NCI-H460 (cell line): ENCODE data around the gene RGS6. TPM values are rescaled to one million over a fixed set of nuclear protein-coding genes. Genes with fewer than 3 reads are reported as not detected.
A peak's percentile ranks its signal among the peaks of the same experiment; 100 is the strongest.

Experiments
- DNase-seq: peaks from one replicate; pipeline ENCODE4 v3.0.0-alpha.2; 2016; ENCODE audit warnings: low read depth; ENCODE audit errors: extremely low read depth
- total RNA-seq: library from RNA; depleted of rRNA; stranded (reverse); fragments of >200 nt; shearing (Covaris generic); gene quantifications from 2 replicates; pipeline ENCODE4 v1.2.3, GENCODE V29; 2014

RGS6 gene
- total RNA-seq, 1 experiment from 2014 or later = 0.02 TPM

DNA sequence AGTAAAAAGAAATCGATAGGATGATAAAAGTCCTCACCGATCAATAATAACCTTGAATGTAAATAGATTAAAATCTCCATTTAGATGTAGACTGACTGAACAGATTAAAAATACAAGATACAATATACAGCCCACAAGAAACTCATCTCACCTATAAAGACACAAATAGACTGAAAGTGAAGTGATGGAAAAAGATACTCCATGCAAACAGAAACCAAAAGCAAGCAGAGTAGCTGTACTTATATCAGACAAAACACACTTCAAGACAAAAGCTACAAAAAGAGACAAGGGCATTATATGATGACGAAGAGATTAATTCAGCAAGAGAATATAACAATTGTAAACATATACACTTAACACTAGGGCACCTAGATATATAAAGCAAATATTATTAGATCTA is 444.8 kb downstream of the RGS6 start:
- DNase-seq = no peak

DNA sequence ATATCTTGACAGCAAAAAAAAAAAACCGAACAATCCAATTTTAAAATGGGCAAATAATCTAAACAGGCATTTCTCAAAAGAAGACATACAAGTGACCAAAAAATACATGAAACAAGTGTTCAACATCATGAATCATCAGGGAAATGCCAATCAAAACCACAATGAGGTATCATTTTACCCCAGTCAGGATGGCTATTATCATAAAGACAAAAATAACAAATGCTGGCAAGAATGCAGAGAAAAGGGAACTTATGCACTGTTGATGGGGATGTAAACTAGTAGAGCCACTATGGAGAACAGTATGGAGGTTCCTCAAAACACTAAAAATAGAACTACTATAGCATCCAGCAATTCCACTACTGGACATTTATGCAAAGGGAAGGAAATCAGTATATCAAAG is 448.2 kb downstream of the RGS6 start:
- DNase-seq = no peak

DNA sequence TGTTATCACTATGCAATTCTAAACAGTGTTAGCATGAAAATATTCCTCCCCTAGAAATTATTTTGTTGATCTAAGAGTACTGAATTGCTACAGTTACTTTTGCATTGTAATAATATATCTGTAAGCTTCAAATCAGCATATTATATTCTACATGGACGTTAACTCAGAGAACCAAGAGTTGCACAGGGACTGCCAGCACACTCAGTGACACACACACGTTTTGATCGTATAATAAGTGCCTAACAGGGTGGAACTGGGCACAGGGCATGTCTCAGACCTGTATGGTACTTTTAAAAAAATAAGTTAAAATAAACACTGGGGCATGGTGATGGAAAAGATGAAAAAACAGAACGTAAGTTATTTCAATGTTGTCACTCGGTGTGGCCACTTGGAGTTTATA is 451.6 kb downstream of the RGS6 start:
- DNase-seq = no peak

DNA sequence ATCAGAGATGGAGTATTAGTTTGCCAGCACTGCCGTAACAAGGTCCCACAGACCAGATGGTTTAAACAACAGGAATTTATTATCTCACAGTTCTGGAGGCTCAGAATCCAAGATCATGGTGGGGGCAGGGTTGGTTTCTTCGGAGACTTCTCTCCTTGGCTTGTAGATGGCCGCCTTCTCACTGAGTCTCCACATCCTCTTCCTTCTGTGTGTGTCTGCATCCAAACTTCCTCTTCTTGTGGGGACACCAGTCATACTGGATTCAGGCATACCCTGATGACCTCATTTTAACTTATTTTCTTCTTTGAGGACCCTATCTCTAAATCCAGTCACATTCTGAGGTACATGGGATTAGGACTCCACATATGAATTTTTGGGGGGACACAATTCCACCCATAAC is 455.5 kb downstream of the RGS6 start:
- no peak for DNase-seq

DNA sequence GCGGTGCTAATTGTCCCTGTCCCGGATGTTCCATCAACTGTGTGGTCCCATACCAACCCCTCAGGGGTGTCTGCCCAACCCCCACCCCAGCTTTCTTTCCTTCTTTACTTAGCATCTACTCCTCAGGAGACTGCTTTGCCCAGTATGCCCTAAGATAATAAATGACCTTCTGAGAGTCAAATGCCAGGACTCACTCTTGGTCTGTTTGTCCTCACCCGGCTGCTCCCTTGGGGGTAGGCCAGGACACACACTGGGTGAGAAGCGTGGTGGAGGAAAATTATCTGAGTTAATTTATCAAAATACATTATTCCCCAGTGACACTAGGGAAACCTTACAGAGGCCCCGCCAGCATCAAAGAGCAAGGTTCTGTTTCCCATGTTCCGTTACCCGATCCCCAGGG is 457.0 kb downstream of the RGS6 start:
- DNase-seq = no peak

DNA sequence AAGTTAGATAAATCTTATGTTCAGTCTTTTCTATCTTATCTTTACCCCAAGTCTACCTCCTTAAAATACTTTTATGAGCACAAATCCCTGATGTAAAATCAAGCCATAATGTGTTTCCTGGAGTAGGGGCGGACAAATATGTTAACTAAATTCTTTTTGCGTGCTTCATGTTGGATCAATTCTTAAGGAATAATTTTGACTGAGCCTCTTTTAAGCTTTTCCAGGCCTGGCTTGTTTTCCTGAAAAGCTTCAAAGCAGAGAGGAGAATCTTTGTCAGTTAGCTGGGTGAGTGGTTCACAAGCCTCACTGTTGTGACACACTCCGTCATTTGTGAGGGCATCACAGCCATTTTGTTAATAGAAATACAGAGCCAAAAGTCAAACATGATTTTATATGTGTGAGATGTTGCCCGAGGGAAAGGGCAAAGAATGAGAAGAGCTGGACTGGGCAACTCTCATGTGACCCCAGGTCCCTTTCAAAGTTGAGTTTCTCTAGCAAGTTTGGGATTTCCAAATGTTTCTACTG is 468.9 kb downstream of the RGS6 start:
- DNase-seq = no peak

DNA sequence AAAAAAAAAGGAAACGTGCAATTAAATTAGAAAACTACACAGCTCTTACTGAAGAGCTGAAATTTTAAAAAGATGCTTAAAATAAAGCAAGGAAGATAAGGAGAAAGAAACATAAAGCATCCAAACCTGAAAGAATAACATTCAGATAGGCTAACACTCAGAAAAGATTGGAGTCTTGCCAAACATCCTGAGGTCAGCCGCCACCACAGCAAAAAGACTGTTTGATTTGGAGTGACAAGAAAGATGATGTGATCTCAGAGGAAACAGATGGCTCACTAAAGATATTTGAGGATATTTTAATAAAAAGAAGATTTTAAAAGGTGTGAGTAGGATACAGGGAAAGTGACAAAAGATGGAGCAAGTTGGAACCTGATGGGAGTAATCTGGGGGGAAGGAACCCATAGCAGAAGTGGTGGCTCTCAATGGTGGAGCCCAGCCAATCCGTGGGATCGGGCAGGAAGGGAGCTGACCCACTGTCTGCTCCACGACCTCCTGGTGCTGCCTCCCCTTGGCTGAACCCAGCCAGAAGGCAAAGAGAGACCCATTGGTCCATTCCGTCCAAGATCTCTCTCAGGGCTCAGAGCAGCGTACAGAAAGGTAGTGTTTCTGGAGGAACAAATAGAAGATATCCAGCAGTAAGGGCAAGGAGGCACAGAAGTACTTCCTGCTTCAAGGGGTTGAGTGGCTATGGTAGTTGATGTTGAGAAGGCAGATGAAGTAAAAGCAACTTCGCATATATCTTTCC is 469.6 kb downstream of the RGS6 start:
- DNase-seq = no peak

DNA sequence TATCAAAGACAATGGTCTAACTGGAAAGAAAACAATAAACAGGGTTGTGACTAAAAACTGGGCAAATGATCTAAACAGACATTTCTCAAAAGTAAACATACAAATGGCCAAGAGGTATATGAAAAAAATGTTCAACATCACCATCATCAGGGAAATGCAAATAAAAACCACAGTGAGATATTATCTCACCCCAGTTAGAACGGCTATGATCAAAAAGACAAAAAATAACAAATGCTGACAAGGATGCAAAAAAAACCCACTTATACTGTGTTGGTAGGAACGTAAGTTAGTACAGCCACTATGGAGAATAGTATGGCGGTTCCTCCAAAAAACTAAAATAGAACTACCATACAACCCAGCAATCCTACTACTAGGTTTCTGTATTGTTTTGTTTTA is 470.1 kb downstream of the RGS6 start:
- no peak for DNase-seq

DNA sequence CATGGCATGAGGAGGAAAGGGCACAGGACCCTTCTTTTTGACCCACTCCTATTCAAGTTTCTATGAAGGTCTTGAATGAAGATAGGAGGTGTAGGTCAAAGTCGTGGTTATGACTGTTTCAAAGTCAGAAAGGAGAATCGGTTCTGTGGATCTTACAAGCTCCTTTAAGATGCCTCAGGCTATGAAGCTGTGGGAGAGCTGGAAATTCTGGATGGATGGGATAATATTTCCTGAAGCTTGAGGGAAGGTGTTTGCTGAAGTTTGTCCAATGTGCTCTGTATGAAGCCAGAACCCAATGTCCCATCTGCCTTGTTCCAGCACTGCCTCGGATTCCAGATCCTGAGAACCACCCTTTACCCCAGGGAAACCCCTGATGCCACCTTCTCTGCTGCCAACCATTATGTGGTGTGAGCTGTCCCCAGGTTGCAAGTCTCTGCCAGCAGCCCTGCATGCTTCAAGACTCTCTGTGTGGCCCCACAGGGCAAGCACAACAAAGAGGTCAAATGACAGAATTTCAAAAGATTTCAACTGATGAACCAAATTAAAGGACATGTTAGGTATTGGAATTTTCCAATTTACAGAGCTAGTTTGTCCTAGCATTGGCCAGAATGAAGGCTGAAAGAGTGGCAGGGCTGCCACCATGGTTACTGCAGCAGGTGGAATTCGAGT is 472.0 kb downstream of the RGS6 start:
- DNase-seq = no peak

DNA sequence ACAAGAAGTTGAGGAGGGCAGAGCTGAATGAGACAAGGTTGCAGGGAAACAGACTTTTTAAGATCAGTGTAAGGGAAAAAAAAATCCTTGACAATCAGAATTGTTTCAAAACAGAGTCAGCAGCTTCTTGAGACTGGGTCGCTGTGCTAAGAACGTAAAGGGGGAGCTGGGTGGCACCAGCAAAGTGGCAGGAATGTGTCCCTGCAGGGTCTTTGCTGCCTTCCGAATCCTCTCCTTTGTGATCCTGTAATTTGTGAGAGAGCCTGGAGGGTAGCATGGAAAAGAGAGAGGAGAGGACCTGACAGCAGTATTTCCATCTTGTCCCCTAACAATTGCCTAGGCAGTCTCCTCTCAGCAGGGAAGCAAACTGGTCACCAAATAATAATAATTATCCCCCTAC is 472.8 kb downstream of the RGS6 start:
- no peak for DNase-seq

DNA sequence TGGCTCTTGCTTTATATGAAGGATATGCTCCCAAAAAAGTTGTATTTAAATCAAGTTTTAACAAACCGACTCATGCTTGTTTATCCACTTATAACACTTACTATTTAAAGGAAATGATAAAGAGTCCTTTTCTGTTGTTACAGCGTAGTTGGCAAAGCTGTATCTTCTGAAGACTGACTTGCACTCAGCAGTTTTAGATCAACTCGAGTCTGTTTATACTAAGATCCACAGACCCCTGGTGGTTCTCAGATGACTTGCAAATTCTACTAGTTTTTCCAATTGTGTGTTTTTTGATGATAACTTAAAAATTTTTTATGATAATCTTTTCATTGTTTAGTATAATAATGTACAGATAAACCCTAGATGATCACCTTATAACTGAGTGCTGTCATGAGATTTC is 475.8 kb downstream of the RGS6 start:
- DNase-seq = no peak

DNA sequence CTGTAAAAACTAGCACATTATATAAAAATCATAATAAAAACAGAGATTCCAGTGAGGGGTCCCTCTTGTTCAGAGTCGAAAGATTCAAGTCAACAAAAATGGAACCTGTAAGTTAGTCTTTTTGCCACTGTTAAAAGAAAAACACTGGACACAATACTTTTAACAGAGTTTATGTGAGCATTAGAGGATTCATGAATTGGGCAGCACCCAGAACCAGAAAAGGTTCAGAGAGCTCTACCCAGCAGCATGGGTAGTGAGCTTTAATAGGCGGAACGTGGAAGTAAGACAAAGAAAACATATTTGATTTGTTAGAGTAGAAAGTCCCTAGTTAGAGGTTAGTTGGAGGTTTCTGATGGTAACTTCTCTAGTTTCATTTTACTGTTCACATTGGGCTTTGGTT is 476.8 kb downstream of the RGS6 start:
- DNase-seq = no peak

DNA sequence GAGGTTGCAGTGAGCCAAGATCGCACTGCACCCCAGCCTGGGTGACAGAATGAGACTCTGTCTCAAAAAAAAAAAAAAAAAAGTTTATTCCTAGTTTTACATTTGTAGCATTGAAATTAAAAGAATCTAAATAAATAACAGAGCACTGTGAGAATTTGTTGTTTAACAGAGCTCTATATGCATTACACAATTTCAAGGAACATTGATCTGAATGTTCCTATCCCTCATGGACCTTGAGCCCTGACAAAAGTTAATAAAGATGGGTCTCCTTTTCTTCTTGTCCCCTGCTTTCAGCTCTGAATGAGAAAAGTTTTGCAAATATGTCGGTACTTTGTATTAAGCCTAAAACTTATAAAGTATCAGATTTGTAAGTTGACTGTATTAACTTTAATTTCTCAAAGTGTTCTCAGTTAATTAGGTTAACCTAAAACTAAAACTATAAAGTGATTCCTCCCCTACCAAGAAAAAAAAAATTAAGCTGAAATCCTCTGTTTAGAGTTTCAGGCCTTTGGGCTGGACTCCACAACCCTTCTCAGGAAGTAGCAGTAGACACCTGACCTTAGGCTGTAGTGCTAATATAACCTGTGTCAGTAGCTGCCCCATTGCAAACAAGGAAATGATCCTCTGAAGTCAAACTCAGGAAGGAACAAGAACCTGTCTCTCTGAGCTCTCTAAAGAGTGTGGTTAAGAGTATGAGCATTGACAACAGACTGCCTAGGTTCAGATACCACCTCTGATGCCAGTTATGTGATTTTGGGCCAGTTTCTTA is 484.0 kb downstream of the RGS6 start:
- no peak for DNase-seq

DNA sequence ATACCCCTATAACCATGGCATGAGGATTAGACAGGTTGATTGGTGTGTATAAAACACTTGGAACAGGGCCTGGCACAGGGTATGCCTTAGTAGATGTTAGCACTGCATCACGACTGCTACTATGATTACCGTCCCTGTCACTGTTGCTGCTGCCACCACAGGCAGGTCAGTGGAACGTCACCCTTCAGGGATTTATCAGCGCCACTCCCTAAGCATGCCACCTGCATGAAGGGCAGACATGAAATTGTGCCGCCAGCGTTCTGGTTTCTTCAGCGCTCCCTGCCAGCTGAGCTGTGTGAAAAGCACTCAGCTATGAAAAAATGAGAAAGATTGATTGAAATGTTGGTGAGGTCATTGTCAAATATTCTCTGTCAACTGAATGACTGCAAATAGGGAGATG is 484.7 kb downstream of the RGS6 start:
- DNase-seq = peak; percentile 2

DNA sequence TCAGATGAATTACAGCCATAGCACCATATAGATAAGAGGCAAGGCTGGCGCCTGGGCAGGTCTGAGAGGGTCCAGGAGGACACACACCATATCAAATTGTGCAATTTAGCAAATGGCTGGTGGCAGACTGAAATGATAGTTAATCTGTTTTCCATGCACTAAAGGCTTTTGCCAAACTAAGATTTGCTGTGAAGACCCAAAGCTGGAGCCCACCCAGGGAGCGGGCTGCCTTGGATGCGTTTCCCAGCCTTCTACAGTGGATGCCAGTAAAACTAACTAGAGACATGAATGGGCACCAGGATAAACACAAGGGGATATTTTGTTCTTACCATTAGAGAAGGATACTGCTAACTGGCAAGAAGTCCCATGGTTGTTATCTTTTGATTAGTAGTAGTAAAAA is 486.6 kb downstream of the RGS6 start:
- DNase-seq = no peak

DNA sequence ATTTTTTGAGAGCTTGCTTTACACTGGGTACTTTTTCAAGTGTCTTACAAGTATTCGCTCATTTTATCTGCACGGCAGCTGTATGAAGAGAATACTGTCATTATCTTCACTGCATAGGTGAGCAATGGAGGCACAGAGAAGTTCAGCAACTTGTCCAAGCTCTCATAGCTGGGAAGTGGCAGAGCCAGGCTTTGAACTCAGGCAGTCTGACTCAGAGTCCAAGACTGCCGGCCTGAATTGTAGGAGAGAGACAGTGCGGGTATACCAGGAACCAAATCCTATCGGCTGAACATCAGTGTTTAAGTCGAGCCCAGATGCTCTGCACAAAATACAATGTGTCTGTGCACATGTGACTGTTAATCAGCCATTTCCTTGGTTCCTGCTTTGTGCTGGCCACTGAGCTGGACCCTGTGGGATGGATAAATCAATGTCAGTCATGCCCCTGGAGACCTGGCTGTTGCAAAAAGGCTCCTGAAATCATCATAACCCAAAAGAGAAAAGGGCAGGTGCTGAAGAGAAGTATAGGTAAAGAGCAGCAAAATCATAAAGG is 487.1 kb downstream of the RGS6 start:
- DNase-seq = no peak

DNA sequence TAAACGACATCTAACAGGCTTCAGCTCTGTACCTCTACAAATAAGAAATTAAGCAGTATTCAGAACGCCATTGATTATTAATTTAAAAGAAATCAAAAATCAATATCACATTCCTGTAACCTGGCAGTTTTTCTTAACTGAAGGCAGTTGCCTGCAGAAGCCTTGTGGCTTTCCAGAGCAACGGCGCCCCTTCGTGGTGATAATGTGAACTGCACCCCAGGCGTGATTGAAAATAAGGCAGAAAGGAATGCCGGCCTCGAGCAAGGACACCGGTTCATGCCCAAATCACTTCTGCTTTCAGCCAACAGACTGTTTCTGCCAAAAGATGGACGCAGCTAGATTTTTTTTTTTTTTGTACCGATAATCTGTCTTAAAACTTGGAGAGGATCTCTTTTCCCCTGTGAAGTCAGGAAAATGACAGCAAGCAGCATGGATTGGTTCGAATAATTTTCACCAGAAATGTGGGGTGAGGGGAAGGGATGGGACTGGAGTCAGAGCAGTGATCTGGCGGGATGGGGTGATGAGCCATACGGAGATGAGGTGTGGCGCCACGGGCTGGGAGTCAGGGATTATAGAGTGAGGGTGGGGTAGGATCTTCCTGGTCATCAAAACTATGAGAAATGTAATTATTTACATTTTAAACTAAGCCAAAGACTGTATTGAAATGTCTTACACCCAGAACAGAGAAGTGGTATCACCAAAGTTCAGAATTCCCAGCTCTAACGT is 488.7 kb downstream of the RGS6 start:
- DNase-seq = peak; percentile 55

DNA sequence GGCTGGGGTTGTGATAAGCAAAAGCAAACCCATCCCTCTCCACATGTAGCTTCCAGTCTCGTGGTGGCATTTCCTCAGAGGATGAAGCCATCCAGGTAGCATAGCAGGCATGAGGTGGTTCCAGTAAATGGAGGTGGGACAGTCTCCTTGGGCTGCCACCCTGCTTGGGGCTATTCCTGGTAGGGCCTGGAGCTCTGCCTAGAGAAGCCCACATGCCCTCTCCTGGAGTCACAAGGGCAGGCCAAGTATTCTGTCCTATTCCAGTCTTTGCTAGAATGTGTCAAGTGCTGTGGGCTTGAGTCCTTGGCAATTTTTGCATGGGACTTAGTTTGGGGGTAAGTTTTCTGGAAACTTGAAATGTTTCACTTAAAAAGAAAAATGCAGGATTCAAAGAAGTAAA is 491.7 kb downstream of the RGS6 start:
- no peak for DNase-seq

DNA sequence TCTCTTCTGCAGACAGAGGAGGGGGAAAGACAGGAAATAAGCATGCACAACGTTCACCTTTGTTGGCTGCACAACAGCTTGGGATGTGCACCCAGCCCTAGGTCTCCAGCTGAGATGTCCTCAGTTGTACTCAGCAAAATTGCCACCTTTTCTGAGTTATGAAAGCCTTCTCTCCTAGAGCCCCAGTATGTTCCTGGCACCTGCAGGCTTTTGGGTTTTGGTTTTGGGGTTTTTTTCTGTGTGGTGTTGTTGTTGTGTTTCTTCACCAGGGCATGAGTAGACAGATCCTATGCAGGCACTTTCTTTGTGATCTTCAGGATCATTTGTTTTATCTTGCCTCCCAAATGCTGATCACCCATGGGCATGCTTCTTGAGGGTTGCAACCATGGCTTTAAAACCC is 498.2 kb downstream of the RGS6 start:
- no peak for DNase-seq

DNA sequence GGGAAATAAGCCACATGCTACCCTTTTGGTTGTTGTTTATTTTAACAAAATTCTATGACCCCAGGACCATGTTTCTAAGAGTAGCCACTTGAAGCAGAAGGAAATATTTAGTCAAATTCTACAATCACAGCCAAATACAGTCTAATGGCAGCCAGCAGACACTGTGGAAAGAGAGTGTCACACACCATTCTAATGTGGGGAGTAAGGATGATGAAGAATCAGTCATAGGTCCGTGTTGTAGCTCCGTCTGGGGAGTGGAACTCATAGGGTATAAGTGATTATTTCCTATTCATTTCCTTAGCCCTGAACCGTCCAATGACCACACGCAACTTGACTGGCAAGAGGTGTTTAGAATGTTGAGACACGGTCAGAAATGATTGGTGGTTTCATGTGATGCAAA is 500.5 kb downstream of the RGS6 start:
- DNase-seq = no peak

DNA sequence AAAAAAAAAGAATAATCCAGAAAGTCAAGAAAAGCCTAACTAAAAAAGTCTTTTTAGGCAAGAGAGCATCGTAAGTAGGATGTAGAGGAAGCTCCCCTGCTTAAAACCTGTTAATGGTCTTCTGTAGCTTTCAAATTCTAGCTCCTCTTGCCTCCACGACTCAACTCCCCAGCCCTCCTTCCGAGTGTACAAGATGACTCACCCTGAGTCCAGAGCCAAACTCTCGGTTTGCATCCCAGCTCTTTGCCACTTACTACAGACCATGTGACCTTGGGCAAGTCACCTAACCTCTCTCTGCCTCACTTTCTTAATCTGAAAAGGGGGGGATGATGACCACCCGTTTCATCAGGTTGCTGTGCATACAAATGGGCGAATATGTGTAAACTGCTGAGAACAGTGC is 501.3 kb downstream of the RGS6 start:
- no peak for DNase-seq
